Sciatic nerve (tissue), 2 donors: ENCODE data around the gene PRKCH. TPM values are rescaled to one million over a fixed set of nuclear protein-coding genes. Genes with fewer than 3 reads are reported as not detected.
A peak's percentile ranks its signal among the peaks of the same experiment; 100 is the strongest.

ENCODE experiments used
- ATAC-seq: fragments of 200-7000 bp; cut with Tn5 transposase; one replicate; pipeline ENCODE4 v1.9.1; 2020; ENCODE audit warnings: mild to moderate bottlenecking, moderate library complexity
- DNase-seq: peaks from one replicate; pipeline ENCODE4 v3.0.0-alpha.2; 2020; ENCODE audit warnings: low spot score
- intact Hi-C: fragments of 100-400 bp; cut with DNase I; formaldehyde crosslinking; loops from one replicate; pipeline ENCODE4 v1.14.2; 2022
- total RNA-seq: library from RNA; stranded (reverse); fragmentation: NEBNext Ultra II Directional; extraction: Animal tissue kit (Norgen Biotek cat#: 25700); gene quantifications from one replicate; pipeline ENCODE4 v1.2.1, GENCODE V29; 2021
- donor health status: DM: no; HTN: no; CAD: no.
- donor health status: DM: no; HTN: no; CAD: no.

The PRKCH gene
- total RNA-seq, 1 donor from 2014 or later = 52.9 TPM

GRCh38 chr14:61559641-61560201 lies 238.3 kb downstream of the PRKCH start:
- no peak for ATAC-seq
- no peak for DNase-seq
- intact Hi-C loops = no loop called here

- intact Hi-C loops = no loop called here
- ATAC-seq (no peak), DNase-seq (no peak)
These were observed 238.9 kb downstream of the PRKCH start for GRCh38 chr14:61560323-61560722.

- no peak for ATAC-seq
- intact Hi-C loops = no loop called here
- no peak for DNase-seq
These were observed 239.7 kb downstream of the PRKCH start for GRCh38 chr14:61561104-61561503.

GRCh38 chr14:61561657-61562276 lies 240.4 kb downstream of the PRKCH start:
- ATAC-seq (peak; percentile 70), DNase-seq (no peak)
- intact Hi-C loops = no loop called here

GRCh38 chr14:61562321-61563161 lies 241.2 kb downstream of the PRKCH start:
- no peak for ATAC-seq
- no peak for DNase-seq
- intact Hi-C loops = no loop called here

GRCh38 chr14:61563162-61563511 lies 241.8 kb downstream of the PRKCH start:
- ATAC-seq = no peak
- no peak for DNase-seq
- intact Hi-C loops = no loop called here

- ATAC-seq = no peak
- intact Hi-C loops = no loop called here
- no peak for DNase-seq
These were observed 242.7 kb downstream of the PRKCH start for GRCh38 chr14:61563880-61564617.

GRCh38 chr14:61564618-61565091 lies 243.3 kb downstream of the PRKCH start:
- no peak for ATAC-seq
- intact Hi-C loops = no loop called here
- no peak for DNase-seq

- intact Hi-C loops = no loop called here
- DNase-seq = no peak
- ATAC-seq = no peak
These were observed 243.8 kb downstream of the PRKCH start for GRCh38 chr14:61565181-61565580.

- ATAC-seq (no peak), DNase-seq (no peak)
- intact Hi-C loops = no loop called here
These were observed 244.6 kb downstream of the PRKCH start for GRCh38 chr14:61565836-61566536.

- ATAC-seq = no peak
- intact Hi-C loops = no loop called here
- DNase-seq = no peak
These were observed 245.3 kb downstream of the PRKCH start for GRCh38 chr14:61566537-61567225.

- no peak for DNase-seq
- no peak for ATAC-seq
- intact Hi-C loops = no loop called here
These were observed 246.6 kb downstream of the PRKCH start for GRCh38 chr14:61567838-61568571.

- intact Hi-C loops = no loop called here
- ATAC-seq (no peak), DNase-seq (no peak)
These were observed 247.2 kb downstream of the PRKCH start for GRCh38 chr14:61568572-61569011.

GRCh38 chr14:61569308-61569707 lies 247.9 kb downstream of the PRKCH start:
- no peak for DNase-seq
- no peak for ATAC-seq
- intact Hi-C loops = no loop called here

- ATAC-seq (peak; percentile 46), DNase-seq (no peak)
- intact Hi-C loops = no loop called here
These were observed 248.6 kb downstream of the PRKCH start for GRCh38 chr14:61569812-61570548.

- no peak for DNase-seq
- ATAC-seq = peak; percentile 29
- intact Hi-C loops = no loop called here
These were observed 249.3 kb downstream of the PRKCH start for GRCh38 chr14:61570549-61571290.
